CD4-positive, alpha-beta T cell treated with Interleukin-10 for 1 hour (primary cell): ENCODE results near the gene ACAA1.
A peak's percentile ranks its signal among the peaks of the same experiment; 100 is the strongest.

Source experiments
- DNase-seq: peaks from one replicate; pipeline ENCODE4 v3.0.0-alpha.2; 2020

The ACAA1 gene

GRCh38 chr3:38118421-38119247 is 18.3 kb downstream of the ACAA1 start:
- DNase-seq, result no peak

- peak; percentile 79 for DNase-seq
Observed at GRCh38 chr3:38117748-38118420, 19.0 kb downstream of the ACAA1 start.

GRCh38 chr3:38117163-38117716 is 19.7 kb downstream of the ACAA1 start:
- no peak for DNase-seq

- no peak for DNase-seq
Observed at GRCh38 chr3:38116471-38117162, 20.3 kb downstream of the ACAA1 start.

GRCh38 chr3:38115645-38116427 is 21.1 kb downstream of the ACAA1 start:
- no peak for DNase-seq

- no peak for DNase-seq
Observed at GRCh38 chr3:38114875-38115644, 21.9 kb downstream of the ACAA1 start.

- no peak for DNase-seq
Observed at GRCh38 chr3:38114052-38114874, 22.7 kb downstream of the ACAA1 start.

- no peak for DNase-seq
Observed at GRCh38 chr3:38112378-38112761, 24.6 kb downstream of the ACAA1 start.

GRCh38 chr3:38111696-38112377 is 25.1 kb downstream of the ACAA1 start:
- no peak for DNase-seq

- DNase-seq, result no peak
Observed at GRCh38 chr3:38111201-38111600, 25.7 kb downstream of the ACAA1 start.

- DNase-seq, result no peak
Observed at GRCh38 chr3:38110314-38111050, 26.4 kb downstream of the ACAA1 start.

- DNase-seq, result no peak
Observed at GRCh38 chr3:38109580-38110313, 27.2 kb downstream of the ACAA1 start.

- DNase-seq, result no peak
Observed at GRCh38 chr3:38108649-38109579, 28.0 kb downstream of the ACAA1 start.

- DNase-seq, result no peak
Observed at GRCh38 chr3:38107911-38108648, 28.8 kb downstream of the ACAA1 start.

- DNase-seq, result no peak
Observed at GRCh38 chr3:38105525-38105924, 31.4 kb downstream of the ACAA1 start.

- no peak for DNase-seq
Observed at GRCh38 chr3:38102444-38102814, 34.5 kb downstream of the ACAA1 start.
